Stimulated activated CD4-positive, alpha-beta T cell treated with anti-CD3 and anti-CD28 coated beads, TNF-alpha, amount 100 ng/mL, for 48 hours (primary cell): ENCODE data around the gene HTRA2.

Experiments used
- DNase-seq, 3 donors: peaks; one replicate each; pipeline ENCODE4 v3.0.0-alpha.2; 2020; ENCODE audit warnings: low read depth in 3 of 3

Gene HTRA2

GRCh38 chr2:74500578-74500946 lies 29.2 kb upstream of the HTRA2 start:
- DNase-seq: no peak

- no peak for DNase-seq
Measured at GRCh38 chr2:74501335-74502071, 28.2 kb upstream of the HTRA2 start.

GRCh38 chr2:74502147-74502719 lies 27.5 kb upstream of the HTRA2 start:
- no peak for DNase-seq

GRCh38 chr2:74502720-74503505 lies 26.8 kb upstream of the HTRA2 start:
- no peak for DNase-seq

GRCh38 chr2:74503506-74504475 lies 25.9 kb upstream of the HTRA2 start:
- DNase-seq: no peak

- no peak for DNase-seq
Measured at GRCh38 chr2:74504591-74504990, 25.1 kb upstream of the HTRA2 start.

- no peak for DNase-seq
Measured at GRCh38 chr2:74505448-74506246, 24.1 kb upstream of the HTRA2 start.

GRCh38 chr2:74507145-74507925 lies 22.4 kb upstream of the HTRA2 start, which contains the start of gene PCGF1:
Gene PCGF1 (minus strand): TSS chr2:74507695. CDS start chr2:74507668, 27 bp downstream.
- peak; percentile 94 to 99 (median 95) for DNase-seq

- DNase-seq: no peak
Measured at GRCh38 chr2:74507926-74508520, 21.7 kb upstream of the HTRA2 start.

GRCh38 chr2:74510272-74510671 lies 19.5 kb upstream of the HTRA2 start:
- DNase-seq: no peak

- DNase-seq: no peak
Measured at GRCh38 chr2:74511104-74511989, 18.4 kb upstream of the HTRA2 start.

- DNase-seq: no peak
Measured at GRCh38 chr2:74512744-74513604, 16.8 kb upstream of the HTRA2 start.

- no peak for DNase-seq
Measured at GRCh38 chr2:74513605-74514367, 15.9 kb upstream of the HTRA2 start.

GRCh38 chr2:74514368-74515270 lies 15.1 kb upstream of the HTRA2 start, which contains the start of gene TLX2:
Gene TLX2 (plus strand): TSS chr2:74514450. CDS start chr2:74514807, 357 bp downstream.
- DNase-seq: no peak

- DNase-seq: no peak
Measured at GRCh38 chr2:74515271-74515980, 14.3 kb upstream of the HTRA2 start.
